CD4-positive, alpha-beta T cell (primary cell): ENCODE measurements around the gene CABLES2. TPM values are rescaled to one million over a fixed set of nuclear protein-coding genes. Genes with fewer than 3 reads are reported as not detected.

ENCODE experiments used
- ATAC-seq: fragments of 200-7000 bp; cut with Tn5 transposase; one replicate; pipeline ENCODE4 v1.10.0; 2022; ENCODE audit warnings: mild to moderate bottlenecking; ENCODE audit not compliant: poor library complexity
- CTCF ChIA-PET: fragments of 350-600 bp; sonication (Branson Sonifier 250); formaldehyde crosslinking; loops from one replicate; lab custom pipeline; 2021; ENCODE audit warnings: antibody characterized with exemption, inconsistent platforms; lab: Charles Lee
- POLR2A ChIA-PET: fragments of 350-600 bp; sonication (Branson Sonifier 250); formaldehyde crosslinking; loops from one replicate; lab custom pipeline; 2021; ENCODE audit warnings: antibody characterized with exemption, inconsistent platforms; lab: Charles Lee
- DNase-seq, 14 experiments: peaks; one replicate each; pipeline ENCODE4 v3.0.0-alpha.2; 2013 to 2020; ENCODE audit warnings: mixed read lengths in 2 of 14
- H3K27ac ChIP-seq, 2 donors: one replicate each; pipeline versions ENCODE4 v1.5.1 to v1.7.0; 2013; ENCODE audit warnings: low read length in 2 of 2, low read depth in 1 of 2, mild to moderate bottlenecking in 1 of 2
- H3K27me3 ChIP-seq, 2 experiments: 1 replicate in 1 of 2; 2 replicates in 1 of 2; pipeline versions ENCODE4 v1.6.1 to v1.7.0; 2013; ENCODE audit warnings: low read length in 2 of 2, control low read depth in 1 of 2, mild to moderate bottlenecking in 1 of 2, moderate library complexity in 1 of 2; ENCODE audit not compliant: insufficient read depth in 2 of 2, control insufficient read depth in 1 of 2
- H3K36me3 ChIP-seq: one replicate; pipeline ENCODE4 v1.6.1; 2013; ENCODE audit warnings: low read length, control low read depth; ENCODE audit not compliant: insufficient read depth
- H3K4me1 ChIP-seq: one replicate; pipeline ENCODE4 v1.6.1; 2013; ENCODE audit warnings: low read length, control low read depth; ENCODE audit not compliant: insufficient read depth
- H3K4me3 ChIP-seq: one replicate; pipeline ENCODE4 v1.5.1; 2013; ENCODE audit warnings: mild to moderate bottlenecking, low read length, moderate library complexity
- H3K9me3 ChIP-seq, 2 experiments: 1 replicate in 1 of 2; 2 replicates in 1 of 2; pipeline versions ENCODE4 v1.6.1 to v1.7.0; 2013; ENCODE audit warnings: low read length in 2 of 2, mild to moderate bottlenecking in 2 of 2, control low read depth in 1 of 2, moderate library complexity in 1 of 2; ENCODE audit not compliant: control insufficient read depth in 1 of 2, insufficient read depth in 1 of 2
- H3K27ac Mint-ChIP-seq: one replicate; pipeline ENCODE4 v1.8.0; 2020; ENCODE audit warnings: mixed read lengths
- H3K27me3 Mint-ChIP-seq: one replicate; pipeline ENCODE4 v1.8.0; 2021; ENCODE audit warnings: mixed read lengths
- H3K36me3 Mint-ChIP-seq: one replicate; pipeline ENCODE4 v1.8.0; 2021; ENCODE audit warnings: low read depth, mixed read lengths
- H3K4me1 Mint-ChIP-seq: one replicate; pipeline ENCODE4 v1.8.0; 2021; ENCODE audit warnings: low read depth, mixed read lengths
- H3K4me3 Mint-ChIP-seq: one replicate; pipeline ENCODE4 v1.8.0; 2020; ENCODE audit warnings: mild to moderate bottlenecking, mixed read lengths
- H3K9me3 Mint-ChIP-seq: one replicate; pipeline ENCODE4 v1.8.0; 2020; ENCODE audit warnings: mixed read lengths
- CTCF ChIP-seq: fragments of 200-600 bp; IDR thresholded peaks from one replicate; pipeline ENCODE4 v1.8.0; 2022; ENCODE audit warnings: antibody characterized with exemption, mild to moderate bottlenecking
- intact Hi-C, 2 experiments: fragments of 100-400 bp; cut with DNase I in 1 of 2; cut with micrococcal nuclease in 1 of 2; formaldehyde crosslinking; loops; one replicate each; pipeline versions ENCODE4 v1.15.1 to v1.9.0; 2023 to 2025; cut with DNase I, micrococcal nuclease
- total RNA-seq, 174 experiments: library from RNA in 2 of 174; stranded (reverse) in 2 of 174; gene quantifications; one replicate each; pipeline ENCODE4 v1.2.3 and lab custom pipeline; 2021 to 2026

CABLES2 gene
- total RNA-seq, 2 experiments from 2014 or later = 4.4 TPM

- ATAC-seq = no peak
- Histone ChIP-seq H3K36me3 (no peaks in the 10 kb centered on the region), H3K27me3 (peaks cover 0 to 7% of the 10 kb centered on the region in 2 experiments), H3K9me3 (peaks cover 0 to 13% of the 10 kb centered on the region in 2 experiments), H3K4me3 (no peak overlapping the region), H3K4me1 (no peaks in the 10 kb centered on the region), H3K27ac (no peak overlapping the region)
- no peak overlapping the region for H3K4me3 Mint-ChIP-seq
- ChIA-PET POLR2A (no interaction called here), CTCF (no interaction called here)
- intact Hi-C loops = no loop called here
- DNase-seq = no peak
- no peaks in the 10 kb centered on the region for H3K27me3 Mint-ChIP-seq
- no peak for TF ChIP-seq CTCF
- H3K36me3 Mint-ChIP-seq = no peaks in the 10 kb centered on the region
- no peaks in the 10 kb centered on the region for H3K9me3 Mint-ChIP-seq
- no peaks in the 10 kb centered on the region for H3K4me1 Mint-ChIP-seq
- no peak overlapping the region for H3K27ac Mint-ChIP-seq
These were observed 18.4 kb upstream of the CABLES2 start for GRCh38 chr20:62425281-62426058.

GRCh38 chr20:62424249-62425107, 17.4 kb upstream of the CABLES2 start:
- POLR2A ChIA-PET = no interaction called here
- CTCF ChIA-PET = no interaction called here
- no peak overlapping the region for H3K27ac ChIP-seq
- Mint-ChIP-seq H3K36me3 (no peaks in the 10 kb centered on the region), H3K4me3 (no peak overlapping the region), H3K27ac (no peak overlapping the region), H3K4me1 (no peaks in the 10 kb centered on the region), H3K27me3 (no peaks in the 10 kb centered on the region), H3K9me3 (no peaks in the 10 kb centered on the region)
- H3K4me1 ChIP-seq = no peaks in the 10 kb centered on the region
- TF ChIP-seq CTCF = no peak
- intact Hi-C loops = no loop called here
- H3K4me3 ChIP-seq = no peak overlapping the region
- H3K9me3 ChIP-seq = peaks cover 0 to 13% of the 10 kb centered on the region in 2 experiments
- no peaks in the 10 kb centered on the region for H3K36me3 ChIP-seq
- DNase-seq (no peak), ATAC-seq (no peak)
- H3K27me3 ChIP-seq = peaks cover 0 to 3% of the 10 kb centered on the region in 2 experiments

GRCh38 chr20:62423326-62423706, 16.2 kb upstream of the CABLES2 start:
- ATAC-seq (no peak), DNase-seq (no peak)
- intact Hi-C loops = no loop called here
- Mint-ChIP-seq H3K27me3 (no peaks in the 10 kb centered on the region), H3K27ac (no peak overlapping the region), H3K4me3 (no peak overlapping the region), H3K4me1 (no peaks in the 10 kb centered on the region), H3K36me3 (no peaks in the 10 kb centered on the region), H3K9me3 (no peaks in the 10 kb centered on the region)
- H3K9me3 ChIP-seq = peaks cover 0 to 13% of the 10 kb centered on the region in 2 experiments
- H3K36me3 ChIP-seq = no peaks in the 10 kb centered on the region
- POLR2A ChIA-PET = no interaction called here
- CTCF ChIA-PET = no interaction called here
- H3K4me1 ChIP-seq = no peaks in the 10 kb centered on the region
- H3K27ac ChIP-seq = no peak overlapping the region
- H3K4me3 ChIP-seq = no peak overlapping the region
- peaks cover 0 to 3% of the 10 kb centered on the region in 2 experiments for H3K27me3 ChIP-seq
- no peak for TF ChIP-seq CTCF
